T-cell (primary cell): Measurements from ENCODE around the gene CBLL1. TPM values are rescaled to one million over a fixed set of nuclear protein-coding genes. Genes with fewer than 3 reads are reported as not detected.

Experiments used
- ATAC-seq, 4 experiments: fragments of 200-7000 bp in 3 of 4; fragments of 150-1000 bp in 1 of 4; cut with Tn5 transposase; replicated peaks in 1 of 4; 1 replicate in 3 of 4; 2 replicates in 1 of 4; pipeline ENCODE4 v1.10.0; 2021; ENCODE audit warnings: moderate library complexity in 3 of 4, mild to moderate bottlenecking in 2 of 4, moderate number of reproducible peaks in 1 of 4
- CTCF ChIA-PET, 2 donors: fragments of 300-600 bp; sonication (Branson Sonifier 250); formaldehyde crosslinking; loops; one replicate each; lab custom pipeline; 2022; ENCODE audit warnings: antibody characterized with exemption in 2 of 2; lab: Charles Lee
- POLR2A ChIA-PET, 2 donors: fragments of 300-600 bp; sonication (Branson Sonifier 250); formaldehyde crosslinking; loops; one replicate each; lab custom pipeline; 2022; ENCODE audit warnings: antibody characterized with exemption in 2 of 2; lab: Charles Lee
- DNase-seq, 35 experiments: peaks; one replicate each; pipeline versions ENCODE4 v3.0.0 to v3.0.0-alpha.2; 2013 to 2023
- H3K27ac ChIP-seq: one replicate; pipeline ENCODE4 v1.5.1; 2013; ENCODE audit warnings: low read length
- H3K27me3 ChIP-seq, 2 experiments: replicated peaks in 1 of 2; 1 replicate in 1 of 2; 2 replicates in 1 of 2; pipeline versions ENCODE4 v1.6.1 to v1.7.0; 2013; ENCODE audit warnings: low read length in 1 of 2, mixed read lengths in 1 of 2; ENCODE audit not compliant: control insufficient read depth in 2 of 2, insufficient read depth in 2 of 2; ENCODE audit errors: extremely low read depth in 1 of 2
- H3K36me3 ChIP-seq, 2 donors: 1 replicate in 1 of 2; 2 replicates in 1 of 2; pipeline versions ENCODE4 v1.6.1 to v1.7.0; 2013; ENCODE audit warnings: low read length in 1 of 2; ENCODE audit not compliant: control insufficient read depth in 2 of 2, insufficient read depth in 1 of 2; ENCODE audit errors: extremely low read depth in 1 of 2
- H3K4me1 ChIP-seq, 2 experiments: 1 replicate in 1 of 2; 2 replicates in 1 of 2; pipeline versions ENCODE4 v1.6.1 to v1.7.0; 2013; ENCODE audit warnings: low read length in 2 of 2, mixed read lengths in 1 of 2; ENCODE audit not compliant: insufficient read depth in 2 of 2, control insufficient read depth in 1 of 2; ENCODE audit errors: extremely low read depth in 1 of 2
- H3K4me3 ChIP-seq, 2 donors: 1 replicate in 1 of 2; 2 replicates in 1 of 2; pipeline versions ENCODE4 v1.5.1 to v1.7.0; 2013; ENCODE audit warnings: mild to moderate bottlenecking in 2 of 2, low read length in 1 of 2, moderate library complexity in 1 of 2; ENCODE audit not compliant: control insufficient read depth in 1 of 2; ENCODE audit errors: extremely low read depth in 1 of 2
- H3K9me3 ChIP-seq: 2 replicates; pipeline ENCODE4 v1.7.0; 2013
- H3K27ac Mint-ChIP-seq, 2 donors: one replicate each; pipeline ENCODE4 v1.8.0; 2020 to 2021; ENCODE audit warnings: mild to moderate bottlenecking in 2 of 2, mixed read lengths in 2 of 2
- H3K27me3 Mint-ChIP-seq, 2 donors: one replicate each; pipeline ENCODE4 v1.8.0; 2021 to 2022; ENCODE audit warnings: mixed read lengths in 2 of 2
- H3K36me3 Mint-ChIP-seq: one replicate; pipeline ENCODE4 v1.8.0; 2021; ENCODE audit warnings: mixed read lengths
- H3K4me1 Mint-ChIP-seq, 3 donors: one replicate each; pipeline ENCODE4 v1.8.0; 2020 to 2022; ENCODE audit warnings: mixed read lengths in 3 of 3, mild to moderate bottlenecking in 1 of 3
- H3K4me3 Mint-ChIP-seq, 3 donors: one replicate each; pipeline ENCODE4 v1.8.0; 2020 to 2022; ENCODE audit warnings: mild to moderate bottlenecking in 3 of 3, mixed read lengths in 3 of 3, moderate library complexity in 3 of 3
- H3K9me3 Mint-ChIP-seq, 3 donors: one replicate each; pipeline ENCODE4 v1.8.0; 2020 to 2022; ENCODE audit warnings: mixed read lengths in 3 of 3
- WGBS: methylation state at CpG from one replicate; pipeline ENCODE4 v1.1.5; 2013; ENCODE audit warnings: missing lambda C conversion rate; ENCODE audit not compliant: insufficient coverage; 5-methylcytosine and 5-hydroxymethylcytosine counted together
- total RNA-seq, 35 experiments: library from RNA in 6 of 35; stranded (reverse) in 6 of 35; fragments of 120-200 nt in 1 of 35; gene quantifications; one replicate each; pipeline versions ENCODE4 v1.2.1 to v1.2.4 and lab custom pipeline; 2013 to 2026

CBLL1 gene
- total RNA-seq, 5 donors from 2014 or later (not counting 1 experiment from before 2014, with no cell fraction given) = 50.5 to 70.1 (median 61.6) TPM

- H3K9me3 Mint-ChIP-seq = no peaks in the 10 kb centered on the region
- CTCF ChIA-PET = no interaction called here
- POLR2A ChIA-PET = interaction anchor here in 1 of 2 donors (0.5 kb wide), 1 partner anchor 365 kb away, joined by 3 read pairs; no protein-coding TSS in a partner anchor
These were observed 34.3 kb downstream of the CBLL1 start for GRCh38 chr7:107778283-107778682.

GRCh38 chr7:107779647-107780099 is 35.7 kb downstream of the CBLL1 start:
- H3K4me1 ChIP-seq = no peaks in the 10 kb centered on the region
- no peak overlapping the region for H3K4me3 ChIP-seq
- H3K27me3 Mint-ChIP-seq = no peaks in the 10 kb centered on the region
- no peaks in the 10 kb centered on the region for H3K27me3 ChIP-seq
- no peaks in the 10 kb centered on the region for H3K36me3 Mint-ChIP-seq
- ATAC-seq (no peak), DNase-seq (no peak)
- no peak overlapping the region for H3K4me3 Mint-ChIP-seq
- H3K27ac Mint-ChIP-seq = no peak overlapping the region
- no peaks in the 10 kb centered on the region for H3K36me3 ChIP-seq
- no peaks in the 10 kb centered on the region for H3K9me3 ChIP-seq
- no peaks in the 10 kb centered on the region for H3K9me3 Mint-ChIP-seq
- no CpG with 5 or more reads among the region's 6 CpGs for WGBS
- H3K27ac ChIP-seq = no peak overlapping the region
- ChIA-PET CTCF (no interaction called here), POLR2A (no interaction called here)
- peaks cover 0 to under 1% (median under 1%) of the 10 kb centered on the region in 3 donors for H3K4me1 Mint-ChIP-seq

More at GRCh38 chr7:107778283-107778682, 34.3 kb downstream of the CBLL1 start:
- no peak overlapping the region for H3K4me3 ChIP-seq
- Mint-ChIP-seq H3K27ac (no peak overlapping the region), H3K4me3 (no peak overlapping the region), H3K4me1 (no peaks in the 10 kb centered on the region), H3K36me3 (no peaks in the 10 kb centered on the region), H3K27me3 (no peaks in the 10 kb centered on the region)
- no CpG with 5 or more reads among the region's 4 CpGs for WGBS
- no peaks in the 10 kb centered on the region for H3K9me3 ChIP-seq
- H3K27ac ChIP-seq = no peak overlapping the region
- no peaks in the 10 kb centered on the region for H3K4me1 ChIP-seq
- DNase-seq (no peak), ATAC-seq (no peak)
- H3K36me3 ChIP-seq = no peaks in the 10 kb centered on the region
- no peaks in the 10 kb centered on the region for H3K27me3 ChIP-seq

GRCh38 chr7:107782374-107782773 is 38.4 kb downstream of the CBLL1 start:
- Mint-ChIP-seq H3K4me3 (no peak overlapping the region), H3K27me3 (peaks cover 0 to 3% of the 10 kb centered on the region in 2 donors), H3K4me1 (peaks cover 7 to 24% (median 22%) of the 10 kb centered on the region in 3 donors), H3K27ac (no peak overlapping the region), H3K9me3 (no peaks in the 10 kb centered on the region), H3K36me3 (no peaks in the 10 kb centered on the region)
- Histone ChIP-seq H3K27ac (no peak overlapping the region), H3K9me3 (no peaks in the 10 kb centered on the region), H3K36me3 (no peaks in the 10 kb centered on the region), H3K27me3 (no peaks in the 10 kb centered on the region), H3K4me1 (peaks cover 0 to 3% of the 10 kb centered on the region in 2 experiments), H3K4me3 (no peak overlapping the region)
- ChIA-PET CTCF (no interaction called here), POLR2A (no interaction called here)
- ATAC-seq (no peak), DNase-seq (no peak)
- WGBS = 71% methylated on average over 1 of the region's 3 CpGs

GRCh38 chr7:107783648-107784047 is 39.7 kb downstream of the CBLL1 start:
- Mint-ChIP-seq H3K27ac (no peak overlapping the region), H3K9me3 (no peaks in the 10 kb centered on the region), H3K36me3 (no peaks in the 10 kb centered on the region), H3K4me3 (no peak overlapping the region), H3K27me3 (peaks cover 0 to 3% of the 10 kb centered on the region in 2 donors), H3K4me1 (peaks cover 7 to 35% (median 31%) of the 10 kb centered on the region in 3 donors)
- no peaks in the 10 kb centered on the region for H3K36me3 ChIP-seq
- no peak overlapping the region for H3K4me3 ChIP-seq
- DNase-seq (no peak), ATAC-seq (no peak)
- no peak overlapping the region for H3K27ac ChIP-seq
- ChIA-PET CTCF (no interaction called here), POLR2A (interaction anchor here in 1 of 2 donors (0.5 kb wide), 1 partner anchor 19 kb away, joined by 5 read pairs; no protein-coding TSS in a partner anchor)
- no CpG with 5 or more reads among the region's 1 CpG for whole genome bisulfite sequencing
- H3K27me3 ChIP-seq = no peaks in the 10 kb centered on the region
- no peaks in the 10 kb centered on the region for H3K9me3 ChIP-seq
- H3K4me1 ChIP-seq = peaks cover 0 to 3% of the 10 kb centered on the region in 2 experiments

GRCh38 chr7:107785170-107785569 is 41.2 kb downstream of the CBLL1 start:
- Histone ChIP-seq H3K36me3 (no peaks in the 10 kb centered on the region), H3K4me3 (no peak overlapping the region), H3K9me3 (no peaks in the 10 kb centered on the region), H3K27me3 (no peaks in the 10 kb centered on the region), H3K27ac (no peak overlapping the region), H3K4me1 (peaks cover 0 to 3% of the 10 kb centered on the region in 2 experiments)
- Mint-ChIP-seq H3K9me3 (no peaks in the 10 kb centered on the region), H3K27ac (peak overlapping the region; percentile 5 to 13), H3K4me3 (no peak overlapping the region), H3K4me1 (peaks cover 7 to 35% (median 31%) of the 10 kb centered on the region in 3 donors), H3K36me3 (no peaks in the 10 kb centered on the region), H3K27me3 (peaks cover 0 to 3% of the 10 kb centered on the region in 2 donors)
- ATAC-seq (no peak), DNase-seq (no peak)
- WGBS = no CpG with 5 or more reads among the region's 2 CpGs
- ChIA-PET CTCF (interaction anchor here (0.6 to 0.7 kb wide), 2 partner anchors 11 to 992 kb away, joined by 3 read pairs; no protein-coding TSS in a partner anchor), POLR2A (interaction anchor here in 1 of 2 donors (1.0 kb wide), 1 partner anchor 616 kb away, joined by 3 read pairs; no protein-coding TSS in a partner anchor)

GRCh38 chr7:107785926-107786325 is 42.0 kb downstream of the CBLL1 start:
- Histone ChIP-seq H3K4me3 (no peak overlapping the region), H3K9me3 (no peaks in the 10 kb centered on the region), H3K4me1 (peaks cover 0 to 3% of the 10 kb centered on the region in 2 experiments), H3K27me3 (no peaks in the 10 kb centered on the region), H3K36me3 (no peaks in the 10 kb centered on the region), H3K27ac (no peak overlapping the region)
- Mint-ChIP-seq H3K27me3 (peaks cover 3 to 4% of the 10 kb centered on the region in 2 donors), H3K27ac (peak overlapping the region in 1 of 2 donors; percentile 59), H3K4me3 (no peak overlapping the region), H3K36me3 (no peaks in the 10 kb centered on the region), H3K9me3 (no peaks in the 10 kb centered on the region), H3K4me1 (peaks cover 7 to 35% (median 31%) of the 10 kb centered on the region in 3 donors)
- WGBS = no CpG with 5 or more reads among the region's 2 CpGs
- ATAC-seq (no peak), DNase-seq (no peak)
- CTCF ChIA-PET = no interaction called here
- POLR2A ChIA-PET = no interaction called here
